Islet of Langerhans (tissue), 1 donor: ENCODE results near the gene TTLL5.
A peak's percentile ranks its signal among the peaks of the same experiment; 100 is the strongest.

Experiments
- FAIRE-seq: peaks from one replicate; lab custom pipeline; 2011; peaks lifted over from hg19 to GRCh38; lab: Jason Lieb, UNC

Gene TTLL5

DNA sequence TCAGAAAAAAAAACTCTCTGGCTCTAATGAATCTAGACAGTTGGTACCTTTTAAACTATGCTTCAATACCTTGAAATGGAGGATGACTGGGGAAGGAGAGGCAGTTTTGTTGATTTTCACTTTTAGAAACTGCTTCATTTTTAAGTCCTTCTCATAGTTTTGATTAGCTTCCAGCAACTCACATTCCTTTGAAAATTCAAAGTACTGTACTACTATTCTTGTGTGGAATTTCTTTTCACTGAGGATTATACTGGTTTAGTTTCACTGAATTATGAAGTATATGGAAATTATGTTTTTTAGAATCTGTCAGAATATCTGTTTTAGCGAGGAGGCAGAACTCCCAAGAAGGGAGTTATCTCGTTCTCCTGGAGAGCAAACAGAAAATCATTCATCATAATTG, 204.5 kb downstream of the TTLL5 start:
- FAIRE-seq, result no peak

DNA sequence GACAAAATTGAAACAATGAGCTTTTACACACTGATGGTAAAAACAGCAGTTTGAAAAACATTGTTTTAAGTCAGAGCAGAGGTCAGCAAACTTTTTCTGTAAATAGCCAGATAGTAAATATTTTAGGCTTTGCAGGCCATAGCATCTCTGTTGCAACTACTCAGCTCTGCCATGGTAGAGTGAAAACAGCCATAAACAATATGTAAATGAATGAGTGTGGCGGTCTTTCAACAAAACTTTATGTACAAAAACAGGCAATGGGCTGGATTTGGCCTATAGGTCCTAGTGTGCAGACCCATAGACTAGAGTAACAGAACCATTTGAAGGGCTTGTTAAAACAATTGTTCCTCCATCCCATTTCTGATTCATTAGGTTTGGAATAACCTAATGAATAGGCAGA, 205.9 kb downstream of the TTLL5 start:
- no peak for FAIRE-seq

DNA sequence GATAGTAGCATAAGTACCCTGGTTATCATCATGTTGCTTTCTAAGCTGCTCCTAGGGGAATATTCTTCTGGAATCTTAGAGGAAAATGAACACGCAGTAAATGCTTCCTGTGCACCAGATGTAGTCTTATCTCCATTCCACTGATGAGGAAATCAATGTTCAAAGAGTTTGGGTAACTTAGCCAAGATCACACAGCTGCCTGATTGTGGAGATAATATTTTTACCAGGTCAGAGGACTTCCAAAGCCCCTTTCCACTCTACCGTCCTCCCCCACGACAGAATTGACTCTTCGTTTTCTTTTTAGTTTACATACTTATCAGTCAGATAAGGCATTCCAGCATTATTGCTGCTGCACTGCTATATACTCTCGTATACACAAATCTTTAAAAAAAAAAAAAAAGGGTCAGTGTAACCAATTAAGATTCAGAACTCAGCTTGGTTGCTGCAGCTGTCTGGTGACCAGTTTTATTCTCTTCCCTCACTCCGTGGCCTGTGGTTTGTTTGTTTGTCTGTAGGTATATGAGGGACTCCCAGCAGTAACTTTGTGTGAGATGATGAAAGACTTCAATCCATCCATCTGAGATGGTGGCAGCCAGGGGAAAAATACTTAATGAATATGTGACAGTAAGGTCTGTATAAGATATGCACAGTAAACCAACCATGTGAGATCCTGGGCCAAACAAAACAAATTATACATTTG, 210.3 kb downstream of the TTLL5 start:
- no peak for FAIRE-seq

DNA sequence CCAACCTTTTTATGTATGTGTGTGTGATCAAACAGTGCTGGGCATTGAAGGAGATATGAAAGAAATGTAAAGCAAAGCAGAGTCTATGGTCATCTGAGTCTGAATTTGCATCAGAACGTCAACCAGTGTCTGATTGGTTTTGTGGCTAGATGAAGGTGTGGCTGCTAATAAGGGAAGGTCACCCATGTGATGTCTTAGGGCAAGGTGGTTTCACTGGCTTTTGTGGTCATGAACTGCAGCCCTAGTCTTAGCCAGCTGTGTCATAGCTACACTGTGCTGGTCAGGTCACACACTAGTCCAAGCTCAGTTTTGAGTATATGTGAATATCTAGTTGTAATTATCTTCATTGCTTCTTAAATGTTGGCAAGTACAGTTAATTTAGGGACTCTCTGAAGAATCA, 214.9 kb downstream of the TTLL5 start:
- FAIRE-seq, result no peak

DNA sequence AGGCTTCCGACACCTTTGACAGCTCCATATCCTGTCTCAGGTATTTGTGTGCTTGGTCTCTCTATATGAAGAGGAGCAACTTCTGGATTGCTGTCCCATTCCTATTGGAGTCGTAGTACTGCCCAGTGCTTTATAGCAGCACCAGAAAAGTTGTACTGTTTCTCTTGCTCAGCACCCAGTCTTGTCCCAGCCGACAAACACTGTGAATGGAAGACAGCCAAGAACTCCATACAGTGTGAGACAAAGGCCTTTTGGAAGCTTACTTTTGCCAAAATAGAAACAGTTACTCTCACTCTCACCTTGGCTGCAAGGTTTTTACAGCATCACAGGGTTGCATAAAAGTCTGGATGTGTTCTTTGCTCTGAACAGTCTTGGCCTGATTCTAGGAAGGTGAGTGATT, 215.5 kb downstream of the TTLL5 start:
- FAIRE-seq, result no peak

DNA sequence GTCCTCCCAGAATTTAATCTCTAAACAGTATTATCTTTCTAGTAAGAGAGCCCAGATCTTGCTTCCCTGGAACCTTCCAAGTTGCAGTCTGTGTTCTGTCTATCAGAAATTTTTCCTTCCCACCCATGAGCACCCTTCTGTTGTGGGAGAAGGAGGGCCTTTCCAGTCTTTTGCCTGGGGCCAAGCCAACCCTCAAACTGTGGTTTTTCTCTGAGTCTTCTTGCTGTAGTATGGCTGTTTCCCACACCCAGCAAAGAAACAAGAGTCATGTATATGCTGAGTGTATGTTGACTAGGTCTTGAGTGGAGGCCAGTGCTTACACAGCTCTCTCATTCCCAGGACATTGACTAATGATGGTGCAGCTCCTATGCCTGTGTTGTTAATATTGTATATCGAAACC, 216.2 kb downstream of the TTLL5 start:
- no peak for FAIRE-seq

DNA sequence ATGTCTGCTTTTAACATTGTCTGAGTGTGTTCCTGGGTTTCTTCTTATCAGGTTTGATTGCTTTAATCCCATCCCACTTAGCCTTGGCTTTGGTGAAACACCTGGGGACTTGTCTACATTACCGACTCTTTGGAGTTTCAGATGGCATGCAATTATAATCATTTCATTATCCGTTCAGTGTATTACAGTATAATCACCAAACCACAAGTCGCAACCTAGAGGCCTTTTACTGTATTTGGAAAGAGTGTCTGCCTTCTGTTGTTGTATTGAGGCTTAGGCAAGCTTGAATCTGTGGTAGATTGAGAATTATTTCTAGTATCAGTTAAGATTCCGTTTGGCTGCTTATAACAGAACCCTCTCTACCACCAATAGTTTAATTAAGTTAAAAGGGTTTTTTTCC, 216.8 kb downstream of the TTLL5 start:
- FAIRE-seq, result no peak

DNA sequence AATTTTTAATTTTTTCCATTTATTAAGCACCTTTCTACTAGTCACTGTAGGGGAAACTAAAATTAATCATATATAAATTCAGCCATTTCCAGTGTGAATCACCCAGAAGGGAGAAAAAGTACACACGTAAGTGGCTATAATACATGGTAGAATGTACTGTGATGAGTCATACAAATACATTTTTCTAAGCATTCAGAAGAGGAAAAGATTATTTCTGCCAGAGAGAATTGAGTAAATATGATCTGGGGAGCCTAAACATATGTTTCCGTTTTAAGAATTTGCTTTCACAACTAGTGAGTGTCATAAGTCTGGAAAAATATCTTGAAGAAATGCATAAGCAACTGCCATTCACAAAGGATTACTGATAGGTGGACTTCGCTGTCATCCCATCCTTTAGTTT, 218.0 kb downstream of the TTLL5 start:
- FAIRE-seq, result no peak

DNA sequence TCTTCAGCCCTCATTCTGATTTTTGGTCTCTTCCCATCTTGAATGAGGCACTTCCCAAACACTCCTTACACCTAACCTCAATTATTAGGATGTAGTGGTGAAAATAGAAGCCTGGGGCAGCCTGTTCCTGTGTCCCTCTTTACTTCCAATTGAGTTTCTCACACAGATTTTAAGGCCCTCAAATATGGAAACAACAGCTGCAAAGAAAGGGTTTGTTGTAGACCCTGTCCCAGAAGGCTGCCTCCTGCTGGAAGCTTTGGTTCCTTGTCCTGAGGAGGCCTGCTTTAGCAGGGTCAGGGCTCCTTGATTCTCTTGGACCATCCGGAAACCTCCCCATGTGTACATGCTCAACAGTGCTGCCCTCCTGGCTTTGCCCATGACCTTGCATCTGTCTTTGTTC, 219.5 kb downstream of the TTLL5 start:
- FAIRE-seq, result no peak

DNA sequence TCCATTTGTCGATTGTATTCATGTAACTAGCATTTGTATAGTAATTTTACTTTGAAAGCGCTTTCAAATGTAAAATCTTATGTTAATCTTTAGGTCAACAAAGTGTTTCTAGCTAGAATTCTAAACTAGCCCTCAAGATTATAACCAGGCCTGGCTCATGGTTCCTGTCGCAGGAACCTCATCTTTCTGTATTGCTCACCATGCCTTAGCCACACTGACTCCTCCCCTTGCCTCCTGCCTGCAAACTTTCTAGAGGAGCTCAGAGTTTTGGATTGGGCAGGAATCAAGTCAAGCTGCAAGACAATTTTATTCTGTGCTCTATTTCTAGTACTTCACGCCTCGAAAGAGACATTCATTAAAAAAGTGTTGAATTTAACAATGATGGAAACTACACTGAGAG, 220.9 kb downstream of the TTLL5 start:
- no peak for FAIRE-seq

DNA sequence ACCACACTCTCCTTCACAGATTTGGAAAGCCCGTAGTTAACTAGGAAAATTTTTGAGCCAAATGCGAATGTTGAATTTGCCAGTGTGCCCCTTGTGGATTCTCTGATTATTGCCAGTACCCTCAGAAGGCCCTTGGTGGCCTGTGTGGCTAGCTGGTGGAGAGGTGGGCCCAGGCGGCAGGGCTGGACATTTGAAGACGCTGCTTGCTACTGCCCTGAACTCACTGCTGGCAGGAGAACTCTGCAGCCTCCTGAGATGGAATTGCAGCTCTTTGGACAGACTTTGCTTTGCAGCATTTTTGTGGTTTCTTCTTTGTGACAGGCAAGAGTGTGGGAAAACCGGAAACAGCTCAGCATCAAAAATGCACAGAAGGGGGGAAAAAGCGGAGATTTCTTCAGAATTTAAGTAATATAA, 223.2 kb downstream of the TTLL5 start:
- no peak for FAIRE-seq

DNA sequence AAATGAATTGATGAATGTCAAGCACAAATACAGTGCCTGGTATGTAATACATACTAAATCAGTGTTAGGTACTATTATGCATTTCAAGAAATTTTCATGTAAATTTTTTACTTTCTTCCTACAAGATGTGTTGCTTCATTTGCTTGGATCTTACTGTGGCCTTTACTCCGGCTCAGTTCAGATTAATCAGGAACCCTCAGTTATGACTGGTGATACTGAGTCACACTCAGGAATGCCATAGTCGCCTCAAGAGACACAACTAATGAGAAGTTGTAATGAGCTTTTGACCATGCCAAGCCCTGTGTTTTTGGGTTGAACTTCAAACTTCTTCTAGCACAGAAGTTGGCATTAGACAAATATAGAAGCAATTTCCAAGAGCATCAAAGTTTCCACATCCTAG, 224.8 kb downstream of the TTLL5 start:
- FAIRE-seq, result no peak

DNA sequence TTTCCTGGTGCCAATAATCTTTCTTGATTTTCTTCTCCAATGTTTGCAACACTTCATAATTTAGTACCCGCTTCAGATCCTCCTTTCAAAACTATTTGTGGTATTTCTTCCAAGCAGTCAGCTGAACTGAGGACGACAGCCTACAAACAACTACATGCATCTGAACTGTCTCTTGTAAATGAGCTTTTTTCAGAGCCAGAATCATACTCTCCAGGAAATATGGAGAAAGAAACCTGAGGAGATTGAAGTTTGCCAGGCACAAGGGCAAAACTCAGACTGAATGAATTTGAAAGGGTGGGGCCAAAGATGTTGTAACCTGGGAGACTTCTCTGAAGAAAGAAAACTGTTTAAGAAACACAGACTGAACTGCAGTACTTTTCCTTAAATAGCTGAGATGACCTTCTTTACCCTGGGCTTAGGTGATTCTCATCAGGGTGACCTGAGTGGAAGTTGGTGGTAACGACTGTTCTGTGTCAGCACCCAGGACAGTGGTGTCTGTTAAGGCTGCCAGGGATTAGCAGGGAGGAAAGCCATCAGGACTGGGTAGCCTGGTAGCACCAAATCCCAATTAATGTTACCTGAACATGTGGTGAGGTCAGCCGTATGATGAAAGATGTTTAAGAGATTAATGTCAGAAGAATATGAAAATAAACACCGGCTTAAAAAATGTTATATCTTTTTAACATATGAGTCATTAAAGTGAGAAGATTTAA, 225.7 kb downstream of the TTLL5 start:
- FAIRE-seq, result no peak

DNA sequence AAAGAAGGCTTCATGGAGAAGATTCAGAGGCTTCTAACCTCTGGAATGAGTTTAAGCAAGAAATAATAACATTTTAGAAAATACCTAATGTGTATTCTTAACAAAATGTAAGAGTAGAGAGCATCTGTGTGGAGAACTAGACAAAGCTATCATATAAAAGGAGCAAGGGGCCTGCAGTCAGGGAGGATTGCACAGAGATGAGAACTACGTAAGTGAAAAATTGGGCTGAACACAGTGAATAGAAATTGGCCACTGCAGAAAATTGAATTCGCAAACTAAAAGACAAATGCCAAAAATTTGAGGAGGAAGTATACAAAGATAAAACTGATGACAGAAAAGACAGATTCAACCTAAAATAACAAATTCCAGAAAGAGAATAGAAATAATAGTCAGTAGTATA, 227.9 kb downstream of the TTLL5 start:
- FAIRE-seq, result no peak

DNA sequence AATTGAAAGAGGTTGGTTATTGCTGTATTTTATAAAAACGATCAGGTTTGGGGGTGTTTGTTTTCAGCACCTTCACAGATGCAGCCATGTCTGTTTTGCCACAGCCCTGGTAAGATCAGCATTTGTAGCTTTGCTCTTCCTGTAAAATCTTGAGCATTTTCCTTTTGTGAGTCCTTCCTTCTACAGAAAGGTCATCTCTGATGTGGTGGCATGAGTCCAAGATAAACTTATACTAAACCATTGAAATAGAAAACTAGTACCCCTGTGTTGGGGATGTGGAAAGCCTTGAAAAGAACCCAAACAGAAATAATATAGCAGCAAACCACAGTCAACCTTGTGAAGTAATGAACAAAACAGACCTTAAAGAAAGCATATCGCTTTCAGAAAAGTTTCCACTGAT, 235.3 kb downstream of the TTLL5 start:
- FAIRE-seq, result no peak

DNA sequence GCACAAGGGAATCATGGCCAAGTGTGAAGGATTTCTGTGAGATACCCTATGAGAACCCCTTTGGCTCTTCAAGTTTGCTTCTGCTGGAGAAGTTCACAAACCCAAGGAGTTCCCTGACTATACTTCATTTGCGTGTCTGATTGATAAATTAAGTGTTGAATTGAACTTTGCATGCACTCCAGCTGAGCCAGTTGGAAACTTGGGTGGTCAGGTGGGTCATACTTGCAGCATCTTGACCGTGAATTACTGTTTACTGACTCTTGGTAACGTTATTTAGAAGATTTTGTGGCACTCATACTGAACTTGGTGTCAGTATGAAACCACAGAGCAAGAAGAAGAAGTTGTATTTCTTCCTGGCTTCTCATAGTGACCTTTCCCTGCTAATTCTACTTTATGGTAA, 243.3 kb downstream of the TTLL5 start:
- FAIRE-seq, result no peak

DNA sequence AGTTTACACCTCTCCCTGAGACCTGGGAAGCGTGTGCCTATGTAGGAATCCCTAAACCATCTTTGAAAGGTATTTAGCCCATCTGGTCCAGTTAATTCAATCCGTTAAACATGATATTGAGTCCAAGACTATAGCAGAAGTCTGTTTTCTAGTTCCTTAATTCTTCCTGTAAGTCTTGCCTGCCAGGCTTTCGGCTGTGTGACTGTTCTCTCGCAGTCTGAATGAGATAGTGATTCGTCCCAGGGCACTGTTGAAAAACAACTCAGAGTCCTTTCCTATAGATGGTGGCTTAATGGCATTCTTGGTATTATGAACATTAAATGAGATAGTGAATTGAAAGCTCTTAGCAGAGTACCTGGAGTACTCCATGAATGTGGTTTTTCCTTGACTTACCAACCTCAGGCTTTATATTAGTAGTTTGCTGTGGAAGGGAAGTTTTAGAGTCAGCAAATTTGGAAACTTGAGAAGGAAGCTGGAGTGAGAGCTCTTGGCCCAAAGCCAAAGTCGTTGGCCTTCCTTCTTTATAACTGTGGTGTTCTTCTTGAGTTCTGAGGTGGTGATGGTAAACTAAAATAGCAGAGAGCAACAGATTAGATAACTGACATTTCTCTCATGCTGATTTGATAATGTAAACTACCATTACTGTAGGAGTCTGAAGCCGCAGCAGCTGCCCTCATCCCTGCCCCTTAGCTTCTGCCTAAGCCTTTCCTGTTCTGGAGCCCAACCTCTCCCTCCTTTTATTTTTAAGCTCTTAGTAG, 244.3 kb downstream of the TTLL5 start:
- FAIRE-seq, result no peak

DNA sequence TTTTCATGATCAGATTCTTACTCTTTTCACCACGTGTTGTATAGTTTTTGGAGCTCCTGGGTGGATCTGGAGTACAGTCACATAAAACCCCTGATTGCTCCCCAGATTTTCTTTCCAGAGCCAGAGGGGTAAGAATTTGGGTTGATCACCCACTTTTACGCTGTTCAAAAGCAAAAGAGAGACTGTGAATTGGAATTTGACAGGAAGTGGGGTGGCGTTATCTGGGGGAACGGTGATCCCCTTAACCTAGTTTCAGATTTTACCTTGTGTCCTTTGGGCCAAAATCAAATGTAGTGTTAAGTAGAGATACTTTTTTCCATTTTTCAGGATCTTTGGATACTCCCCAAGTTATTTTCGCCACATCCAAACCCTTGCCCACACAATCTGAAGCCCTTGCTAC, 245.2 kb downstream of the TTLL5 start:
- FAIRE-seq, result no peak

DNA sequence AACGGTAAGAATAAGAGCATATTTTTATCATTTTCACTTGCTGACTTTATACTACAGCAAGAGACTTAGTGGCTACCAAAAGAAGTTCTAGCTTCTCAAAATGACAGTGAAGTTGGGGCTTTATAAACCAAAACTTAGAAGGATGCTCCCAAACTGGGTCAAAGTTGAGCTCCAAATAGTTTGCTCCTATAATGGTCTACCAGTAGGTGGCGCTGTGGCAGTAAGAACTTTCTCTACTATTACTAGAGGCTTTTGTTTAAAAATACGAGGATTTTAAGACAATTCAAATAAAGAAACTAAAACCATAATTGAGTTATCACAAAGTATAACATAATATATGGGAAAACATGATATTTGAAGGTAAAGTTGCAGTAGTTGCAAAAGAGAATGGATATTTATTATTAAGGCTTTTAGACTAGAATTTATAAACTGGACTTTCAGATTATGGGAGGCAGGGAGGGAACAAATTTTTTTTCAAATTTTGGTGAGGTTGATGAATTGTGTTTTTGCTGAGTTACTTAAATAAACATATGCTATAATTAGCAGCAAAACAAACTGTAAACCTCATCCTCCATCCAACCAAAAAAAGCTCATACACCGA, 245.7 kb downstream of the TTLL5 start:
- peak; percentile 56 for FAIRE-seq

DNA sequence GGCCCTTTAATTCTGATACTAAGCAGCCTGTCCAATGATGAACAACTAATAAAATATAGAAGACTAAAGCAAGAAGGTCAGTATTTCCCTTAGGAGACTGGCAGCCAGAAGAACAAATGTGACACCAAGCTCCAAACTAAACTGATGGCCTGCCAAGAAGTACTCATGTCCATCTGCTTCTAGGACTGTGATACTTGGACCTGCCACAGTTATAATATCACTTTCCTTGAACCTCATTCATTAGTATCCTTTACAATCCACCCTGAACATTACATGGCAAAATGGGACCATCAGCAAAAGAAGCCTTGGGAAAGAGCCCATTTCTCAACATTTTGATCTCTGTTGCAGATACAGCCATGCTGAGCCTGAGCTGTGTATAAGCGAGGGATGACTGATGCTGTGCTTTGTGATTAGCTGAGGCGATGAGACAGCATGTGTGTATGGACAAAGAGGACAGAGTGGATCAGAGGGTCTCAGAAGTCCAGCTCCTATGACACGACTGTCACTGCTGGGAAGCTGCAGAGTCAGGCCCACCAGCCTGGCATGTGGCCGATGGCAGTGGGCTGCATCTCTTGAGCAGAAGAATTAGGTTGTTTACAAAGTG, 246.8 kb downstream of the TTLL5 start:
- FAIRE-seq, result no peak

DNA sequence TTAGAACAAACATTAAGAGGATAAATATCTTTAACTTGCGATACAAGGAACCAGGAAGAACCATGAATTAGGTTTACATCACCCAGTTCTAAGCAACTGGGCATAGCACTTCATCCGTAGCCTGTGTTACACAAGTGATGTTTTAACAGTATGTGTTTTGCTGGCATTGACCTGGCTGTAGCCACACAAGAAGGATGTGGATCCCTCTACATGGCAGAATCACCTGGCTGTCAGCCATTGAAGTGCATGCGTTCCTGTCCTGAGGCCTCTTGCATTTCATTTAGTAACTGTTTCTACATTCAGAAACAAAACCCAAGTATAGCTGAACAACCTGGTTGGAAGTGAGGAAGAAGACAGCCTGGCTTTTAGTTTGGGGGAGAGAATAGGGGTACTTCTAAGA, 248.6 kb downstream of the TTLL5 start:
- no peak for FAIRE-seq

DNA sequence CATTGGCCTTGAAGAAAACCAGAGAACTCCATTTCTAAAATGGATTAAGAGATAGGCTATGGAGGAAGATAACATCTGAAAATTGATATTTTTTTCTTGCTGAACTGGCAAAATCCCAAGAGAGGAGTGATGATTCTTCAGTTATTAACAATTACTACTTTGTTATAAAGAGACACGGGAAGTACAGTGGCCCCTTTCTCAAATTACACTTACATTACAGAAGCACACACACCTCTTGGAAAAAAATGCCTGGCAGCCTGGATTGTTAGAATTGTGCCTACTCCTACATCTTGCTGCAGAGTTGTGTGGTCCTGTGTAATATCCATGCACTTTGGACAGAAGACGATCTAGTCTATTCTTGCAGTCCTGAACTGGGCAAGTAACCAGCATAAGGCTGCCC, 249.0 kb downstream of the TTLL5 start:
- no peak for FAIRE-seq

DNA sequence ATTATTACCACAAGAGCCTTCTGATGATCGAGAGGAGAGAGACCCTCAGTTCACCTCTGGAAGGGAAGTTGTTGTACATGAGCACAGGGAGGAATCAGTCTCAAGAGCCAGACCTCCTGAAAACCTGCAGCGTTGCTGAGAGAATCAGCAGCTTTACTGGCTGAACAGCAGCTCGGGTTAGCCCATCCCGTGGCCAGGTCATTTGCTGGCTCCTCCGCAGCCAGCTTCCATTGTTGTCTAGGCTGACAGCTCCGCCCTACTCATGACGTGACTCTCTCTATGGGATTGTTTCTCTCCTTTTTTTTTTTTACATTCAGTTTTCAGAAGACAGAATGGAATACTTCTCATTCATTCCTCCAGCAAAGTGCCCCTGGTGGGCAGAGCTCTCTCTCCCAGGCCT, 250.8 kb downstream of the TTLL5 start:
- no peak for FAIRE-seq
